ENCODE measurements around the gene AMDHD2. TPM values are rescaled to one million over a fixed set of nuclear protein-coding genes. Genes with fewer than 3 reads are reported as not detected.

Gene AMDHD2
- total and polyA plus RNA-seq, 2 of the 13 experiments (the other 11 are each of a cell fraction or from before 2014, with no cell fraction given) = 33.5 to 39.1 TPM

GRCh38 chr16:2520097-2520783 lies at the start of gene AMDHD2 (continued):
- no peak for TF ChIP-seq RCOR2 (CRISPR knock-in tag; IDR thresholded peaks at IDR 0.05)
- peak; percentile 99 for TF ChIP-seq KDM2A (CRISPR knock-in tag; IDR thresholded peaks at IDR 0.05; ENCODE audit: borderline replicate concordance, low read depth)
- TF ChIP-seq ZNF878 (CRISPR knock-in tag; IDR thresholded peaks at IDR 0.05) = no peak
- TF ChIP-seq HMGXB4 (CRISPR knock-in tag; IDR thresholded peaks at IDR 0.05; ENCODE audit: borderline replicate concordance in 1 of 2, low read depth in 1 of 2) = peak in 1 of 2 experiments; percentile 13; a peak in 1 of 4 replicates
- 0 out of 2 replicates have a peak, but pooled peaks have one; percentile 10 for TF ChIP-seq FOSL2 (CRISPR knock-in tag; IDR thresholded peaks at IDR 0.05)
- no peak for TF ChIP-seq KLF13 (CRISPR knock-in tag; IDR thresholded peaks at IDR 0.05)
- TF ChIP-seq ZNF234 (CRISPR knock-in tag; conservative IDR thresholded peaks at IDR 0.05) = no peak
- no peak for TF ChIP-seq PBX2 (CRISPR knock-in tag; IDR thresholded peaks at IDR 0.05)
- TF ChIP-seq NCOA5 (CRISPR knock-in tag; IDR thresholded peaks at IDR 0.05) = no peak
- peak; percentile 43 for TF ChIP-seq TBL1XR1 (IDR thresholded peaks at IDR 0.05; ENCODE audit: borderline replicate concordance, low read length, partially characterized antibody)
- TF ChIP-seq ZBTB2 (CRISPR knock-in tag; IDR thresholded peaks at IDR 0.05; ENCODE audit: low read depth) = peak; percentile 34; the same call in 1 of the 2 replicates
- no peak for TF ChIP-seq TIGD3 (CRISPR knock-in tag; IDR thresholded peaks at IDR 0.05; ENCODE audit: borderline replicate concordance)
- TF ChIP-seq ZNF574 (CRISPR knock-in tag; IDR thresholded peaks at IDR 0.05) = peak; percentile 91
- no peak for TF ChIP-seq ZNF597 (CRISPR knock-in tag; IDR thresholded peaks at IDR 0.05)
- peak; percentile 37; the same call in 1 of the 2 replicates for TF ChIP-seq ELF1 (CRISPR knock-in tag; IDR thresholded peaks at IDR 0.05)
- TF ChIP-seq PPARG (CRISPR knock-in tag; conservative IDR thresholded peaks at IDR 0.05) = no peak
- no peak for TF ChIP-seq SOX6 (IDR thresholded peaks at IDR 0.05)
- no peak for TF ChIP-seq SOX6 (CRISPR knock-in tag; IDR thresholded peaks at IDR 0.05)
- TF ChIP-seq ZNF431 (CRISPR knock-in tag; IDR thresholded peaks at IDR 0.05; ENCODE audit: borderline replicate concordance, low read depth) = no peak
